Body of pancreas (tissue), 4 donors: ENCODE measurements around the gene ADGRG3.

ENCODE experiments used
- POLR2A ChIP-seq, 3 donors: fragments of 450-650 bp; IDR thresholded peaks; one replicate each; pipeline ENCODE4 v1.6.1; 2016; ENCODE audit warnings: antibody characterized with exemption in 3 of 3, mild to moderate bottlenecking in 2 of 3
- TF ChIP-seq, protein P1 (sequence below), 7 experiments: fragments of 450-650 bp in 4 of 7; fragments of 200-600 bp in 3 of 7; sonication (generic) in 3 of 7; IDR thresholded peaks; one replicate each; pipeline ENCODE4 v1.5.1; 2016 to 2019; ENCODE audit warnings: antibody characterized with exemption in 7 of 7

GRCh38 chr16:57675741-57676551 lies 7.8 kb downstream of the ADGRG3 start:
- TF ChIP-seq, protein P1, sequence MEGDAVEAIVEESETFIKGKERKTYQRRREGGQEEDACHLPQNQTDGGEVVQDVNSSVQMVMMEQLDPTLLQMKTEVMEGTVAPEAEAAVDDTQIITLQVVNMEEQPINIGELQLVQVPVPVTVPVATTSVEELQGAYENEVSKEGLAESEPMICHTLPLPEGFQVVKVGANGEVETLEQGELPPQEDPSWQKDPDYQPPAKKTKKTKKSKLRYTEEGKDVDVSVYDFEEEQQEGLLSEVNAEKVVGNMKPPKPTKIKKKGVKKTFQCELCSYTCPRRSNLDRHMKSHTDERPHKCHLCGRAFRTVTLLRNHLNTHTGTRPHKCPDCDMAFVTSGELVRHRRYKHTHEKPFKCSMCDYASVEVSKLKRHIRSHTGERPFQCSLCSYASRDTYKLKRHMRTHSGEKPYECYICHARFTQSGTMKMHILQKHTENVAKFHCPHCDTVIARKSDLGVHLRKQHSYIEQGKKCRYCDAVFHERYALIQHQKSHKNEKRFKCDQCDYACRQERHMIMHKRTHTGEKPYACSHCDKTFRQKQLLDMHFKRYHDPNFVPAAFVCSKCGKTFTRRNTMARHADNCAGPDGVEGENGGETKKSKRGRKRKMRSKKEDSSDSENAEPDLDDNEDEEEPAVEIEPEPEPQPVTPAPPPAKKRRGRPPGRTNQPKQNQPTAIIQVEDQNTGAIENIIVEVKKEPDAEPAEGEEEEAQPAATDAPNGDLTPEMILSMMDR (IDR thresholded peaks at IDR 0.05): no peak
- no peak for TF ChIP-seq POLR2A (IDR thresholded peaks at IDR 0.05)
